OCI-LY3 (cell line): ENCODE results near the gene LIN28B.

Experiments
- EZH2phosphoT487 ChIP-seq: fragments of 200-600 bp; shearing (Covaris generic); IDR thresholded peaks from 2 replicates; pipeline ENCODE4 v1.6.1; 2018; ENCODE audit warnings: antibody characterized with exemption, mixed run types, low read depth
- TF ChIP-seq, protein P1 (sequence below): fragments of 200-600, 300-600 bp; sonication (generic); IDR thresholded peaks from 2 replicates; pipeline ENCODE4 v1.5.1; 2014; ENCODE audit warnings: antibody characterized with exemption, low read length, low read depth

DNA sequence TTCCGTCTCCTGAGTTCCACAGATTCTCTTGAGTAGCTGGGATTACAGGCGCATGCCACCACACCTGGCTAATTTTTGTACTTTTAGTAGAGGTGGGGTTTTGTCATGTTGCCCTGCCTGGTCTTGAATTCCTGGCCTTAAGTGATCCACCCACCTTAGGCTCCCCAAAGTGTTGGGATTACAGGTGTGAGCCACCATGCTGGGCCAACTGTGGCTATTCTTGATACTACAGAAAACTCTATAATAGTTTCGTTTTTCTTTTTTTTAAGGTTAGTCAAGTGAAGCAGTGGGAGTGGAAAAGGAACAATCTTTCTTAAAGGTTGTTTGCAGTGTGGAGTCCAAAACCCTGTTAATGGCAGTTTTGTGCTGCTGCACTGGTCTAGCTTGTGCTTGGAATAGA is 138.2 kb downstream of the LIN28B start:
- TF ChIP-seq, protein P1, sequence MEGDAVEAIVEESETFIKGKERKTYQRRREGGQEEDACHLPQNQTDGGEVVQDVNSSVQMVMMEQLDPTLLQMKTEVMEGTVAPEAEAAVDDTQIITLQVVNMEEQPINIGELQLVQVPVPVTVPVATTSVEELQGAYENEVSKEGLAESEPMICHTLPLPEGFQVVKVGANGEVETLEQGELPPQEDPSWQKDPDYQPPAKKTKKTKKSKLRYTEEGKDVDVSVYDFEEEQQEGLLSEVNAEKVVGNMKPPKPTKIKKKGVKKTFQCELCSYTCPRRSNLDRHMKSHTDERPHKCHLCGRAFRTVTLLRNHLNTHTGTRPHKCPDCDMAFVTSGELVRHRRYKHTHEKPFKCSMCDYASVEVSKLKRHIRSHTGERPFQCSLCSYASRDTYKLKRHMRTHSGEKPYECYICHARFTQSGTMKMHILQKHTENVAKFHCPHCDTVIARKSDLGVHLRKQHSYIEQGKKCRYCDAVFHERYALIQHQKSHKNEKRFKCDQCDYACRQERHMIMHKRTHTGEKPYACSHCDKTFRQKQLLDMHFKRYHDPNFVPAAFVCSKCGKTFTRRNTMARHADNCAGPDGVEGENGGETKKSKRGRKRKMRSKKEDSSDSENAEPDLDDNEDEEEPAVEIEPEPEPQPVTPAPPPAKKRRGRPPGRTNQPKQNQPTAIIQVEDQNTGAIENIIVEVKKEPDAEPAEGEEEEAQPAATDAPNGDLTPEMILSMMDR = no peak
- TF ChIP-seq EZH2phosphoT487 = no peak
